ENCODE measurements around the gene C4orf17.

DNA sequence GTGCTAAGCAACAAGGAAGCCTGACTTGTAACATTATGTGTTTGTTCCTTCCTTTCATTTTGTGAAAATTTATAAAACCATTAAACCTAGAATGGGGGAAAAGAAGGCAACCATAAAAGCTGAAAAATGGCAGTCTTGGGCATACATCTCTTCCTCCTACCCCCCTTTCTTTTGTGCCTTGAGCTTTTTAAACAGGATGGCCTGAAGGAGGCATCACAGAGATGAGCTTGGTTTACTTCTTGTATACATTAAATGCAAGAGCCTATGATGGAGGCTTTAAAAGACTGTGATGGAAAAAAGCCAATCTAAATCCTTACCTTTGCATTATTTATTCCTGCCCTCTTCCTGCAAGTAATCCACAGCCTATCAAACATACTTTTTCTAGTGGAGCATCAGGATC, 39.5 kb upstream of the C4orf17 start:
- TF ChIP-seq POLR2AphosphoS5 (IDR thresholded peaks at IDR 0.05; ENCODE audit: low read depth, low read length) = no peak
- TF ChIP-seq, protein P1, sequence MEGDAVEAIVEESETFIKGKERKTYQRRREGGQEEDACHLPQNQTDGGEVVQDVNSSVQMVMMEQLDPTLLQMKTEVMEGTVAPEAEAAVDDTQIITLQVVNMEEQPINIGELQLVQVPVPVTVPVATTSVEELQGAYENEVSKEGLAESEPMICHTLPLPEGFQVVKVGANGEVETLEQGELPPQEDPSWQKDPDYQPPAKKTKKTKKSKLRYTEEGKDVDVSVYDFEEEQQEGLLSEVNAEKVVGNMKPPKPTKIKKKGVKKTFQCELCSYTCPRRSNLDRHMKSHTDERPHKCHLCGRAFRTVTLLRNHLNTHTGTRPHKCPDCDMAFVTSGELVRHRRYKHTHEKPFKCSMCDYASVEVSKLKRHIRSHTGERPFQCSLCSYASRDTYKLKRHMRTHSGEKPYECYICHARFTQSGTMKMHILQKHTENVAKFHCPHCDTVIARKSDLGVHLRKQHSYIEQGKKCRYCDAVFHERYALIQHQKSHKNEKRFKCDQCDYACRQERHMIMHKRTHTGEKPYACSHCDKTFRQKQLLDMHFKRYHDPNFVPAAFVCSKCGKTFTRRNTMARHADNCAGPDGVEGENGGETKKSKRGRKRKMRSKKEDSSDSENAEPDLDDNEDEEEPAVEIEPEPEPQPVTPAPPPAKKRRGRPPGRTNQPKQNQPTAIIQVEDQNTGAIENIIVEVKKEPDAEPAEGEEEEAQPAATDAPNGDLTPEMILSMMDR (IDR thresholded peaks at IDR 0.05) = no peak
- TF ChIP-seq EP300 (IDR thresholded peaks at IDR 0.05; ENCODE audit: borderline replicate concordance in 1 of 2, low read depth in 1 of 2, low read length in 1 of 2) = no peak
- no peak for TF ChIP-seq TAF1 (IDR thresholded peaks at IDR 0.05; ENCODE audit: borderline replicate concordance, low read depth, low read length)
- TF ChIP-seq NFIC (IDR thresholded peaks at IDR 0.05; ENCODE audit: borderline replicate concordance) = no peak
- no peak for TF ChIP-seq FOXM1 (IDR thresholded peaks at IDR 0.05; ENCODE audit: low read depth)
- no peak for TF ChIP-seq CHD2 (IDR thresholded peaks at IDR 0.05; ENCODE audit: low read length, partially characterized antibody)
- no peak for TF ChIP-seq TEAD4 (IDR thresholded peaks at IDR 0.05; ENCODE audit: borderline replicate concordance, insufficient read depth)
- no peak for TF ChIP-seq TCF12 (IDR thresholded peaks at IDR 0.05)

Measured in SK-N-SH (cell line).